ENCODE measurements around the gene LASP1. TPM values are rescaled to one million over a fixed set of nuclear protein-coding genes. Genes with fewer than 3 reads are reported as not detected.
"Not testable (repeated sequence)": the region's sequence is repeated elsewhere in the genome, so short reads cannot be mapped to it uniquely, and the experiment has no call there.

The LASP1 gene
- polyA plus RNA-seq, 10 donors, result 72.6 to 119 (median 85.9) TPM

GRCh38 chr17:38922538-38923297 is 52.9 kb downstream of the LASP1 start:
- DNase-seq, result peak; percentile 64 to 90 (median 86)

- DNase-seq, result peak in 2 of 3 donors; percentile 51 to 80
Observed at GRCh38 chr17:38925263-38925995, 55.6 kb downstream of the LASP1 start, which contains the start of gene LASP1NB. TSS of gene LASP1NB (plus strand) at chr17:38925614.

GRCh38 chr17:38926293-38927070 is 56.6 kb downstream of the LASP1 start:
- no peak for DNase-seq

- DNase-seq, result not testable (repeated sequence)
Observed at GRCh38 chr17:38930782-38931181, 60.9 kb downstream of the LASP1 start.

GRCh38 chr17:38933962-38934361 is 64.1 kb downstream of the LASP1 start:
- DNase-seq, result not testable (repeated sequence)

GRCh38 chr17:38939987-38940386 is 70.1 kb downstream of the LASP1 start:
- DNase-seq, result no peak

GRCh38 chr17:38940404-38940803 is 70.5 kb downstream of the LASP1 start:
- no peak for DNase-seq

GRCh38 chr17:38942696-38943334 is 73.0 kb downstream of the LASP1 start:
- DNase-seq, result peak in 1 of 3 donors; percentile 28

GRCh38 chr17:38943607-38944006 is 73.7 kb downstream of the LASP1 start:
- DNase-seq, result no peak

- no peak for DNase-seq
Observed at GRCh38 chr17:38947189-38947588, 77.3 kb downstream of the LASP1 start.

GRCh38 chr17:38953800-38954199 is 83.9 kb downstream of the LASP1 start:
- not testable (repeated sequence) for DNase-seq

GRCh38 chr17:38958326-38958725 is 88.5 kb downstream of the LASP1 start:
- peak in 1 of 3 donors; percentile 42 for DNase-seq

GRCh38 chr17:38958756-38959155 is 88.9 kb downstream of the LASP1 start:
- peak in 1 of 3 donors; percentile 47 for DNase-seq

GRCh38 chr17:38959508-38959907 is 89.7 kb downstream of the LASP1 start:
- no peak for DNase-seq

GRCh38 chr17:38960402-38960801 is 90.5 kb downstream of the LASP1 start:
- DNase-seq, result no peak

- no peak for DNase-seq
Observed at GRCh38 chr17:38961413-38961812, 91.6 kb downstream of the LASP1 start.

- peak; percentile 85 to 96 (median 90) for DNase-seq
Observed at GRCh38 chr17:38967290-38967738, 97.5 kb downstream of the LASP1 start, which contains the start of gene FBXO47. TSS of gene FBXO47 (minus strand) at chr17:38967403. CDS start at chr17:38963025, 4,378 bp downstream.

GRCh38 chr17:38969281-38969680 is 99.4 kb downstream of the LASP1 start:
- no peak for DNase-seq

GRCh38 chr17:38970128-38970527 is 100.3 kb downstream of the LASP1 start:
- no peak for DNase-seq

GRCh38 chr17:38970804-38971203 is 100.9 kb downstream of the LASP1 start:
- DNase-seq, result no peak

All from muscle of back (tissue), 11 donors.